Keratinocyte (primary cell): ENCODE data around the gene BID. TPM values are rescaled to one million over a fixed set of nuclear protein-coding genes. Genes with fewer than 3 reads are reported as not detected.

Experiments used
- DNase-seq: peaks from one replicate; pipeline ENCODE4 v3.0.0-alpha.2; 2011; ENCODE audit warnings: low read depth, missing footprints, low spot score
- FAIRE-seq: peaks from 2 replicates; lab custom pipeline; 2011; peaks lifted over from hg19 to GRCh38; lab: Jason Lieb, UNC
- H2AFZ ChIP-seq: 2 replicates; pipeline ENCODE4 v1.6.0; 2012; ENCODE audit warnings: low read length, control low read depth, inconsistent platforms; ENCODE audit not compliant: control insufficient read depth
- H3K27ac ChIP-seq: 2 replicates; pipeline ENCODE4 v1.5.1; 2011; ENCODE audit warnings: low read length; ENCODE audit not compliant: control insufficient read depth, insufficient read depth
- H3K27me3 ChIP-seq: 3 replicates; pipeline ENCODE4 v1.6.0; 2011; ENCODE audit warnings: low read length; ENCODE audit not compliant: control insufficient read depth, insufficient read depth; ENCODE audit errors: extremely low read depth
- H3K36me3 ChIP-seq, 2 experiments: 2 replicates in 1 of 2; 3 replicates in 1 of 2; pipeline ENCODE4 v1.5.1; 2011; ENCODE audit warnings: low read length in 2 of 2, mild to moderate bottlenecking in 1 of 2; ENCODE audit not compliant: control insufficient read depth in 2 of 2, insufficient read depth in 2 of 2; ENCODE audit errors: extremely low read depth in 1 of 2
- H3K4me1 ChIP-seq: 3 replicates; pipeline ENCODE4 v1.5.1; 2011; ENCODE audit warnings: low read length; ENCODE audit not compliant: control insufficient read depth, insufficient read depth; ENCODE audit errors: extremely low read depth
- H3K4me2 ChIP-seq: 3 replicates; pipeline ENCODE4 v1.6.0; 2011; ENCODE audit warnings: low read depth, low read length; ENCODE audit not compliant: control insufficient read depth, insufficient read depth; ENCODE audit errors: extremely low read depth
- H3K4me3 ChIP-seq, 3 experiments: fragments of 200-600 bp in 1 of 3; sonication (generic) in 1 of 3; 2 replicates in 2 of 3; 3 replicates in 1 of 3; pipeline ENCODE4 v1.5.1; 2011 to 2016; ENCODE audit warnings: low read length in 3 of 3, mild to moderate bottlenecking in 3 of 3, control low read depth in 2 of 3, inconsistent platforms in 1 of 3, low read depth in 1 of 3, mixed read lengths in 1 of 3, mixed run types in 1 of 3, moderate library complexity in 1 of 3; ENCODE audit not compliant: control insufficient read depth in 2 of 3, insufficient read depth in 2 of 3; ENCODE audit errors: extremely low read depth in 1 of 3
- H3K79me2 ChIP-seq: 2 replicates; pipeline ENCODE4 v1.6.0; 2012; ENCODE audit warnings: low read length; ENCODE audit not compliant: control insufficient read depth, insufficient read depth
- H3K9ac ChIP-seq: 3 replicates; pipeline ENCODE4 v1.6.0; 2011; ENCODE audit warnings: low read length; ENCODE audit not compliant: control insufficient read depth, insufficient read depth; ENCODE audit errors: extremely low read depth
- H3K9me1 ChIP-seq: 3 replicates; pipeline ENCODE4 v1.6.0; 2011; ENCODE audit warnings: low read length; ENCODE audit not compliant: control insufficient read depth, insufficient read depth; ENCODE audit errors: extremely low read depth
- H3K9me3 ChIP-seq: 2 replicates; pipeline ENCODE4 v1.5.1; 2012; ENCODE audit warnings: low read depth, low read length; ENCODE audit not compliant: control insufficient read depth
- H4K20me1 ChIP-seq: 3 replicates; pipeline ENCODE4 v1.6.0; 2011; ENCODE audit warnings: low read length; ENCODE audit not compliant: control insufficient read depth, insufficient read depth; ENCODE audit errors: extremely low read depth
- CTCF ChIP-seq, 3 experiments: IDR thresholded peaks in 1 of 3; conservative IDR thresholded peaks in 1 of 3; optimal IDR thresholded peaks in 1 of 3; 2 replicates in 2 of 3; 3 replicates in 1 of 3; pipeline versions ENCODE3 to v1.5.1; 2011; ENCODE audit warnings: low read length in 3 of 3, mild to moderate bottlenecking in 3 of 3, moderate library complexity in 2 of 3, control low read depth in 1 of 3, inconsistent platforms in 1 of 3; ENCODE audit not compliant: insufficient read depth in 2 of 3; ENCODE audit errors: extremely low read depth in 1 of 3
- EZH2 ChIP-seq: IDR thresholded peaks from one replicate; pipeline ENCODE4 v1.6.1; 2012; ENCODE audit warnings: inconsistent platforms, mild to moderate bottlenecking, low read length, moderate library complexity
- dilution Hi-C: fragments of 300-500 bp; cut with MboI; formaldehyde crosslinking; loops from one replicate; pipeline ENCODE4 v1.7.0; 2020; ENCODE audit warnings: low sequenced_read_pairs; ENCODE audit not compliant: extremely low pct_ligation_motif_present
- polyA plus RNA-seq, 5 experiments: library from polyadenylated mRNA; depleted of rRNA in 3 of 5; stranded (reverse) in 3 of 5; stranded (forward) in 1 of 5; unstranded in 1 of 5; fragments of >200 nt; gene quantifications; 1 replicate in 1 of 5; 2 replicates in 3 of 5; 3 replicates in 1 of 5; pipeline versions ENCODE4 v1.2.1 to v1.2.3, GENCODE V29; 2011 to 2012; ENCODE audit warnings: missing spikeins in 2 of 5, low read depth in 1 of 5, low replicate concordance in 1 of 5

BID gene
- polyA plus RNA-seq, 1 donor (not counting 4 experiments of a cell fraction or from before 2014, with no cell fraction given), result 46.0 TPM

- Histone ChIP-seq H3K9ac (no peak overlapping the region), H3K36me3 (peaks cover 30 to 32% of the 10 kb centered on the region in 2 experiments), H4K20me1 (no peaks in the 10 kb centered on the region), H2AFZ (no peak overlapping the region), H3K27me3 (no peaks in the 10 kb centered on the region), H3K79me2 (no peaks in the 10 kb centered on the region), H3K27ac (no peak overlapping the region), H3K9me1 (no peaks in the 10 kb centered on the region), H3K9me3 (no peaks in the 10 kb centered on the region), H3K4me3 (no peak overlapping the region), H3K4me2 (no peak overlapping the region), H3K4me1 (no peaks in the 10 kb centered on the region)
- DNase-seq (no peak), FAIRE-seq (no peak)
- dilution Hi-C loops, result no loop called here
- TF ChIP-seq CTCF (optimal IDR thresholded peaks at IDR 0.05 in 1 of 3, IDR thresholded peaks at IDR 0.05 in 1 of 3, conservative IDR thresholded peaks at IDR 0.05 in 1 of 3; ENCODE audit: extremely low read depth in 1 of 3, insufficient read depth in 2 of 3, low read length in 3 of 3) (no peak), EZH2 (no peak)
Measured at GRCh38 chr22:17820879-17821439, 46.7 kb upstream of the BID start.

GRCh38 chr22:17818649-17819048, 44.4 kb upstream of the BID start:
- no peak for TF ChIP-seq CTCF (optimal IDR thresholded peaks at IDR 0.05 in 1 of 3, IDR thresholded peaks at IDR 0.05 in 1 of 3, conservative IDR thresholded peaks at IDR 0.05 in 1 of 3; ENCODE audit: extremely low read depth in 1 of 3, insufficient read depth in 2 of 3, low read length in 3 of 3)
- no peak overlapping the region for H3K4me2 ChIP-seq
- dilution Hi-C loops, result no loop called here

More at GRCh38 chr22:17818649-17819048, 44.4 kb upstream of the BID start:
- no peaks in the 10 kb centered on the region for H4K20me1 ChIP-seq
- H3K9ac ChIP-seq, result no peak overlapping the region
- H3K4me1 ChIP-seq, result no peaks in the 10 kb centered on the region
- H3K36me3 ChIP-seq, result peaks cover 31 to 38% of the 10 kb centered on the region in 2 experiments
- no peak overlapping the region for H2AFZ ChIP-seq
- no peaks in the 10 kb centered on the region for H3K9me1 ChIP-seq
- H3K4me3 ChIP-seq, result no peak overlapping the region
- FAIRE-seq, result no peak
- no peak overlapping the region for H3K27ac ChIP-seq
- H3K27me3 ChIP-seq, result no peaks in the 10 kb centered on the region
- H3K79me2 ChIP-seq, result no peaks in the 10 kb centered on the region
- no peak for DNase-seq
- H3K9me3 ChIP-seq, result no peaks in the 10 kb centered on the region
